ENCODE results near the gene POLK.

DNA sequence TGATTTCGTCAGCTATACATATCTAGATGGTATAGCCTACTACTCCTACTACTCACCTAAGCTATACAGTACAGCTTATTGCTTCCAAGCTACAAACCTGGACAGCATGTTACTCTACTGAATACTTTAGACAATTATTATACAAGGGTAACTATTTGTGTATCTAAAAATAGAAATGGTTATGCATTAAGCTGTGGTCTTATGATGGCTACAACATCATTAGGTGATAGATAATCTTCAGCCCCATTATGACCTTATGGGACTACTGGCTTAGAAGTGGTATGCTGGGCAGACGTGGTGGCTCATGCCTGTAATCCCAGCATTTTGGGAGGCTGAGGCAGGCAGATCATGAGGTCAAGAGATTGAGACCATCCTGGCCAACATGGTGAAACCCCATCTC, 40.5 kb upstream of the POLK start:
- TF ChIP-seq, protein P1, sequence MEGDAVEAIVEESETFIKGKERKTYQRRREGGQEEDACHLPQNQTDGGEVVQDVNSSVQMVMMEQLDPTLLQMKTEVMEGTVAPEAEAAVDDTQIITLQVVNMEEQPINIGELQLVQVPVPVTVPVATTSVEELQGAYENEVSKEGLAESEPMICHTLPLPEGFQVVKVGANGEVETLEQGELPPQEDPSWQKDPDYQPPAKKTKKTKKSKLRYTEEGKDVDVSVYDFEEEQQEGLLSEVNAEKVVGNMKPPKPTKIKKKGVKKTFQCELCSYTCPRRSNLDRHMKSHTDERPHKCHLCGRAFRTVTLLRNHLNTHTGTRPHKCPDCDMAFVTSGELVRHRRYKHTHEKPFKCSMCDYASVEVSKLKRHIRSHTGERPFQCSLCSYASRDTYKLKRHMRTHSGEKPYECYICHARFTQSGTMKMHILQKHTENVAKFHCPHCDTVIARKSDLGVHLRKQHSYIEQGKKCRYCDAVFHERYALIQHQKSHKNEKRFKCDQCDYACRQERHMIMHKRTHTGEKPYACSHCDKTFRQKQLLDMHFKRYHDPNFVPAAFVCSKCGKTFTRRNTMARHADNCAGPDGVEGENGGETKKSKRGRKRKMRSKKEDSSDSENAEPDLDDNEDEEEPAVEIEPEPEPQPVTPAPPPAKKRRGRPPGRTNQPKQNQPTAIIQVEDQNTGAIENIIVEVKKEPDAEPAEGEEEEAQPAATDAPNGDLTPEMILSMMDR (conservative IDR thresholded peaks at IDR 0.05; ENCODE audit: low read depth, low read length), result no peak
- TF ChIP-seq POLR2A (IDR thresholded peaks at IDR 0.05; ENCODE audit: low read depth, low read length) (no peak), RAD21 (IDR thresholded peaks at IDR 0.05; ENCODE audit: low read length) (no peak), MAZ (IDR thresholded peaks at IDR 0.05; ENCODE audit: borderline replicate concordance, low read depth, low read length) (no peak), MAFK (IDR thresholded peaks at IDR 0.05; ENCODE audit: low read depth, low read length) (no peak), MXI1 (IDR thresholded peaks at IDR 0.05; ENCODE audit: borderline replicate concordance, low read depth, low read length) (no peak), SMC3 (IDR thresholded peaks at IDR 0.05; ENCODE audit: low read depth, low read length) (no peak), CHD1 (IDR thresholded peaks at IDR 0.05; ENCODE audit: low read depth, low read length) (no peak)
- TF ChIP-seq, protein P2, sequence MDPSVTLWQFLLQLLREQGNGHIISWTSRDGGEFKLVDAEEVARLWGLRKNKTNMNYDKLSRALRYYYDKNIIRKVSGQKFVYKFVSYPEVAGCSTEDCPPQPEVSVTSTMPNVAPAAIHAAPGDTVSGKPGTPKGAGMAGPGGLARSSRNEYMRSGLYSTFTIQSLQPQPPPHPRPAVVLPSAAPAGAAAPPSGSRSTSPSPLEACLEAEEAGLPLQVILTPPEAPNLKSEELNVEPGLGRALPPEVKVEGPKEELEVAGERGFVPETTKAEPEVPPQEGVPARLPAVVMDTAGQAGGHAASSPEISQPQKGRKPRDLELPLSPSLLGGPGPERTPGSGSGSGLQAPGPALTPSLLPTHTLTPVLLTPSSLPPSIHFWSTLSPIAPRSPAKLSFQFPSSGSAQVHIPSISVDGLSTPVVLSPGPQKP (IDR thresholded peaks at IDR 0.05; ENCODE audit: borderline replicate concordance, low read depth, low read length), result no peak
